A549 (cell line): Measurements from ENCODE around the gene SLC8A1. TPM values are rescaled to one million over a fixed set of nuclear protein-coding genes. Genes with fewer than 3 reads are reported as not detected.

ENCODE experiments used
- ATAC-seq, 2 experiments: fragments of 200-7000 bp in 1 of 2; fragments of >200 bp in 1 of 2; cut with Nextera tagmentation in 1 of 2; cut with Tn5 transposase in 1 of 2; 3 replicates each; pipeline versions ENCODE4 v1.8.0 to v1.9.1; 2018 to 2020; ENCODE audit warnings: mild to moderate bottlenecking in 1 of 2, moderate library complexity in 1 of 2
- CTCF ChIA-PET: fragments of 300-600 bp; sonication (Branson Sonifier 250); formaldehyde crosslinking; extraction: SDS; loops from one replicate; lab custom pipeline; 2021; ENCODE audit warnings: antibody characterized with exemption, inconsistent platforms; lab: Yijun Ruan, JAX
- POLR2A ChIA-PET: fragments of 350-600 bp; formaldehyde crosslinking; extraction: SDS; loops from one replicate; lab custom pipeline; 2021; ENCODE audit warnings: antibody characterized with exemption, inconsistent platforms; lab: Yijun Ruan, JAX
- DNase-seq, 2 experiments: peaks; one replicate each; pipeline versions ENCODE4 v3.0.0 to v3.0.0-alpha.2; 2011 to 2016; ENCODE audit warnings: low read depth in 1 of 2, low spot score in 1 of 2
- FAIRE-seq: peaks from 2 replicates; lab custom pipeline; 2011; peaks lifted over from hg19 to GRCh38; lab: Jason Lieb, UNC
- H3K27ac ChIP-seq, 2 experiments: fragments of >200 bp; sonication (Bioruptor Twin); formaldehyde crosslinking; 3 replicates each; pipeline ENCODE4 v1.5.1; 2016 to 2017
- H3K4me1 ChIP-seq: fragments of >200 bp; sonication (Bioruptor Twin); formaldehyde crosslinking; 3 replicates; pipeline ENCODE4 v1.6.1; 2016
- H3K4me2 ChIP-seq: fragments of >200 bp; sonication (Bioruptor Twin); formaldehyde crosslinking; 3 replicates; pipeline ENCODE4 v1.6.1; 2016
- H3K4me3 ChIP-seq: fragments of >200 bp; sonication (Bioruptor Twin); formaldehyde crosslinking; 3 replicates; pipeline ENCODE4 v1.5.1; 2016
- H3K9me3 ChIP-seq: fragments of >200 bp; sonication (Bioruptor Twin); formaldehyde crosslinking; 3 replicates; pipeline ENCODE4 v1.6.1; 2016
- BHLHE40 ChIP-seq: IDR thresholded peaks from 2 replicates; pipeline ENCODE4 v1.6.1; 2012; ENCODE audit warnings: low read depth, low read length, inconsistent platforms
- CEBPB ChIP-seq, 2 experiments: fragments of >200 bp in 1 of 2; sonication (Bioruptor Twin) in 1 of 2; formaldehyde crosslinking in 1 of 2; IDR thresholded peaks; 2 replicates each; pipeline ENCODE4 v1.6.1; 2012 to 2016
- CHD2 ChIP-seq: fragments of 150-350 bp; IDR thresholded peaks from 2 replicates; pipeline ENCODE4 v1.6.1; 2014; ENCODE audit warnings: low read length; ENCODE audit not compliant: partially characterized antibody
- E2F6 ChIP-seq: IDR thresholded peaks from 2 replicates; pipeline ENCODE4 v1.6.1; 2012; ENCODE audit warnings: low read depth, borderline replicate concordance
- EHF ChIP-seq: fragments of 250-450 bp; sonication (Bioruptor Pico); IDR thresholded peaks from 2 replicates; pipeline ENCODE4 v1.5.0; 2020; ENCODE audit warnings: mild to moderate bottlenecking
- EP300 ChIP-seq, 2 experiments: fragments of >200 bp; sonication (Bioruptor Twin); formaldehyde crosslinking; IDR thresholded peaks; 2 replicates in 1 of 2; 3 replicates in 1 of 2; pipeline ENCODE4 v1.6.1; 2016 to 2017
- ESRRA ChIP-seq: fragments of 150-350 bp; IDR thresholded peaks from 2 replicates; pipeline ENCODE4 v1.6.1; 2014; ENCODE audit warnings: mild to moderate bottlenecking, low read length, borderline replicate concordance
- GATA3 ChIP-seq: IDR thresholded peaks from 2 replicates; pipeline ENCODE4 v1.6.1; 2012; ENCODE audit warnings: borderline replicate concordance
- HES2 ChIP-seq: fragments of >200 bp; sonication (Bioruptor Twin); formaldehyde crosslinking; IDR thresholded peaks from 2 replicates; pipeline ENCODE4 v1.6.1; 2016
- HOXB5 ChIP-seq: fragments of 250-450 bp; sonication (Bioruptor Pico); IDR thresholded peaks from 2 replicates; pipeline ENCODE4 v1.5.0; 2020; ENCODE audit warnings: mild to moderate bottlenecking, moderate library complexity
- MAZ ChIP-seq: fragments of 150-350 bp; IDR thresholded peaks from 2 replicates; pipeline ENCODE4 v1.6.1; 2014; ENCODE audit warnings: antibody characterized with exemption, low read depth, low read length, borderline replicate concordance
- MYC ChIP-seq: IDR thresholded peaks from 2 replicates; pipeline ENCODE4 v1.6.1; 2012; ENCODE audit warnings: mild to moderate bottlenecking, inconsistent platforms, low read length, improper control_type of control experiment, borderline replicate concordance
- NFE2L2 ChIP-seq: fragments of 150-350 bp; conservative IDR thresholded peaks from 2 replicates; pipeline ENCODE4 v1.6.1; 2014; ENCODE audit warnings: low read length
- POLR2A ChIP-seq: IDR thresholded peaks from 2 replicates; pipeline ENCODE4 v1.6.1; 2012; ENCODE audit warnings: mild to moderate bottlenecking, low read length
- POLR2AphosphoS2 ChIP-seq: conservative IDR thresholded peaks from 2 replicates; pipeline ENCODE4 v1.6.1; 2012; ENCODE audit warnings: low read length, improper control_type of control experiment, inconsistent platforms
- RFX5 ChIP-seq: fragments of 450-650 bp; IDR thresholded peaks from 2 replicates; pipeline ENCODE4 v1.7.1; 2014; ENCODE audit warnings: antibody characterized with exemption, mild to moderate bottlenecking, moderate library complexity
- SMC3 ChIP-seq: fragments of >200 bp; sonication (Bioruptor Twin); formaldehyde crosslinking; IDR thresholded peaks from 3 replicates; pipeline ENCODE4 v1.6.1; 2018; ENCODE audit warnings: inconsistent platforms
- SREBF2 ChIP-seq: fragments of 450-650 bp; IDR thresholded peaks from 2 replicates; pipeline ENCODE4 v1.6.1; 2014; ENCODE audit warnings: mild to moderate bottlenecking, moderate library complexity
- TFCP2L1 ChIP-seq: fragments of 250-450 bp; sonication (Bioruptor Pico); IDR thresholded peaks from 2 replicates; pipeline ENCODE4 v1.5.0; 2021; ENCODE audit warnings: mild to moderate bottlenecking
- TP53 ChIP-seq: fragments of 250-450 bp; sonication (Bioruptor Pico); IDR thresholded peaks from 2 replicates; pipeline ENCODE4 v1.5.0; 2021; ENCODE audit warnings: mild to moderate bottlenecking, moderate library complexity
- ZC3H11A ChIP-seq: fragments of 450-650 bp; IDR thresholded peaks from 2 replicates; pipeline ENCODE4 v1.6.1; 2014; ENCODE audit warnings: antibody characterized with exemption, mild to moderate bottlenecking
- WGBS: methylation state at CpG from one replicate; pipeline ENCODE4 v1.1.6; 2017; ENCODE audit errors: missing lambda C conversion rate; 5-methylcytosine and 5-hydroxymethylcytosine counted together
- polyA plus RNA-seq, 4 experiments: library from polyadenylated mRNA; depleted of rRNA in 3 of 4; stranded (reverse); fragments of >200 nt; fragmentation: RNase III in 1 of 4; extraction: RNeasy Plus Mini Kit Qiagen cat#74134 plus additional on column Dnase treatment in 1 of 4; gene quantifications; 2 replicates in 3 of 4; 3 replicates in 1 of 4; pipeline ENCODE4 v1.2.3, GENCODE V29; 2011 to 2017
- TF ChIP-seq, protein P1 (sequence below): fragments of 200-600 bp; sonication (generic); IDR thresholded peaks from 2 replicates; pipeline ENCODE4 v1.6.1; 2016; ENCODE audit warnings: antibody characterized with exemption, mild to moderate bottlenecking, moderate library complexity

Gene SLC8A1
- polyA plus RNA-seq, 2 of the 4 experiments (the other 2 are of a cell fraction), result 0.28 to 0.92 TPM

DNA sequence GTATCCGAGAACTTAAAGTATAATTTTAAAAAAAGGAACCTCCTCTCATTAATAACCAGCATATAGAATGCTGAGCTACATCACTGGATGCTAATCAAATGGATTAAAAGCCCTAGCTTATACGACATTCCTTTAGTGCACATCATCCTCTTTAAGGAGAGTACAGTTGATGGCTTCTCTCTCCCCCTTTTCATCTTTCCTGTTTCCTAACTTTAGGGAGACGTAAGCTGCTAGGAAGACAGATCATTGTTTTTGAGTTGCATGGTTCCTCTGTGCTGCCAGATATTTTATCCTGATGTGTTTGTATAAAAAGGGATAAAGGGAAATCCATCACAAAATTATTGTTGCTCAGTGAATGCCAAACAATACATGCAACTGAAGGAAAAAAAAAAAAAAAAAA lies 94.2 kb downstream of the SLC8A1 start:
- ChIA-PET CTCF (interaction anchor here (0.7 kb wide), 1 partner anchor 146 kb away, joined by 4 read pairs; no protein-coding TSS in a partner anchor), POLR2A (no interaction called here)
- TF ChIP-seq CEBPB (IDR thresholded peaks at IDR 0.05) (no peak), SREBF2 (no peak), MYC (no peak), EHF (no peak), E2F6 (no peak), CHD2 (no peak), ESRRA (no peak), BHLHE40 (no peak), HOXB5 (CRISPR knock-in tag) (no peak), MAZ (no peak), RFX5 (no peak), SMC3 (no peak), POLR2A (no peak), POLR2AphosphoS2 (no peak), EP300 (IDR thresholded peaks at IDR 0.05) (no peak), TP53 (CRISPR knock-in tag) (no peak), TFCP2L1 (CRISPR knock-in tag) (no peak)
- TF ChIP-seq, protein P1, sequence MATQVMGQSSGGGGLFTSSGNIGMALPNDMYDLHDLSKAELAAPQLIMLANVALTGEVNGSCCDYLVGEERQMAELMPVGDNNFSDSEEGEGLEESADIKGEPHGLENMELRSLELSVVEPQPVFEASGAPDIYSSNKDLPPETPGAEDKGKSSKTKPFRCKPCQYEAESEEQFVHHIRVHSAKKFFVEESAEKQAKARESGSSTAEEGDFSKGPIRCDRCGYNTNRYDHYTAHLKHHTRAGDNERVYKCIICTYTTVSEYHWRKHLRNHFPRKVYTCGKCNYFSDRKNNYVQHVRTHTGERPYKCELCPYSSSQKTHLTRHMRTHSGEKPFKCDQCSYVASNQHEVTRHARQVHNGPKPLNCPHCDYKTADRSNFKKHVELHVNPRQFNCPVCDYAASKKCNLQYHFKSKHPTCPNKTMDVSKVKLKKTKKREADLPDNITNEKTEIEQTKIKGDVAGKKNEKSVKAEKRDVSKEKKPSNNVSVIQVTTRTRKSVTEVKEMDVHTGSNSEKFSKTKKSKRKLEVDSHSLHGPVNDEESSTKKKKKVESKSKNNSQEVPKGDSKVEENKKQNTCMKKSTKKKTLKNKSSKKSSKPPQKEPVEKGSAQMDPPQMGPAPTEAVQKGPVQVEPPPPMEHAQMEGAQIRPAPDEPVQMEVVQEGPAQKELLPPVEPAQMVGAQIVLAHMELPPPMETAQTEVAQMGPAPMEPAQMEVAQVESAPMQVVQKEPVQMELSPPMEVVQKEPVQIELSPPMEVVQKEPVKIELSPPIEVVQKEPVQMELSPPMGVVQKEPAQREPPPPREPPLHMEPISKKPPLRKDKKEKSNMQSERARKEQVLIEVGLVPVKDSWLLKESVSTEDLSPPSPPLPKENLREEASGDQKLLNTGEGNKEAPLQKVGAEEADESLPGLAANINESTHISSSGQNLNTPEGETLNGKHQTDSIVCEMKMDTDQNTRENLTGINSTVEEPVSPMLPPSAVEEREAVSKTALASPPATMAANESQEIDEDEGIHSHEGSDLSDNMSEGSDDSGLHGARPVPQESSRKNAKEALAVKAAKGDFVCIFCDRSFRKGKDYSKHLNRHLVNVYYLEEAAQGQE, result no peak
- Histone ChIP-seq H3K27ac (no peak overlapping the region), H3K4me1 (no peaks in the 10 kb centered on the region), H3K9me3 (no peaks in the 10 kb centered on the region), H3K4me2 (no peak overlapping the region), H3K4me3 (no peak overlapping the region)
- ATAC-seq (no peak), FAIRE-seq (peak; percentile 36), DNase-seq (no peak)
- WGBS, result 64% methylated on average over 3 of the region's 3 CpGs

DNA sequence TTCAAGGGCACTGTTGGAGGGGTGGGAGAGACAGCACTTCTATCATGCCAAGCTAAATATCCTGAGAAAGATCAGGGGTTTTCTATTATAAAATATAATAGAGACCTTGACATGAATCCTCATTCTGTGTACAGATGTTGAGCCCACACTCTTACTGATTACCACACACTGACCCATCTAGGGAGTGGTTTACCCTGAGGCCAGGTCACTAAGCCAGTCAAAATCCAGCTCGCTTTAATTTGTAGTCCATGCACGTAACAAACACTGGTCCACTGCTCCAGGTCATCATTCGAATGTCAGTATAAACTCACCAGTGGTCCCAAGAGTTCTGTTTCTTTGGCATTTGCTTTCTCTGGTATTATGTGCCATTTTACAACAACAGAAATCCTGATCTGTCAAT lies 96.4 kb downstream of the SLC8A1 start:
- Histone ChIP-seq H3K27ac (no peak overlapping the region), H3K9me3 (no peaks in the 10 kb centered on the region), H3K4me3 (no peak overlapping the region), H3K4me2 (no peak overlapping the region), H3K4me1 (no peaks in the 10 kb centered on the region)
- ChIA-PET POLR2A (no interaction called here), CTCF (interaction anchor here (1.2 kb wide), 1 partner anchor 110 kb away, joined by 4 read pairs; no protein-coding TSS in a partner anchor)
- FAIRE-seq (no peak), DNase-seq (no peak), ATAC-seq (no peak)
- WGBS, result 40% methylated on average over 3 of the region's 3 CpGs
- TF ChIP-seq NFE2L2 (no peak), E2F6 (no peak), TFCP2L1 (CRISPR knock-in tag) (no peak), HES2 (no peak), GATA3 (no peak), ZC3H11A (no peak)
- TF ChIP-seq, protein P1, result no peak
